HepG2 (cell line): ENCODE data around the gene SLCO4A1. TPM values are rescaled to one million over a fixed set of nuclear protein-coding genes. Genes with fewer than 3 reads are reported as not detected.

ENCODE experiments used
- ARHGAP35 ChIP-seq: sonication (generic); formaldehyde crosslinking; IDR thresholded peaks from 2 replicates; pipeline ENCODE4 v1.9.0; 2022; ENCODE audit warnings: mild to moderate bottlenecking, inconsistent platforms, moderate library complexity, missing genetic modification reagents, borderline replicate concordance
- ATF7-NPFF ChIP-seq: sonication (generic); formaldehyde crosslinking; IDR thresholded peaks from 2 replicates; pipeline ENCODE4 v1.8.1; 2023; ENCODE audit warnings: mild to moderate bottlenecking, low read depth, missing genetic modification reagents, moderate library complexity
- HIVEP1 ChIP-seq: sonication (generic); formaldehyde crosslinking; IDR thresholded peaks from 2 replicates; pipeline ENCODE4 v1.4.0; 2020; ENCODE audit warnings: mild to moderate bottlenecking, missing genetic modification reagents
- IRF2 ChIP-seq: IDR thresholded peaks from 2 replicates; pipeline ENCODE4 v1.6.1; 2018; ENCODE audit warnings: missing genetic modification reagents, missing compliant biosample characterization
- ISL2 ChIP-seq: sonication (generic); formaldehyde crosslinking; IDR thresholded peaks from 2 replicates; pipeline ENCODE4 v1.5.0; 2020; ENCODE audit warnings: missing genetic modification reagents
- KMT2A ChIP-seq: sonication (generic); formaldehyde crosslinking; IDR thresholded peaks from 2 replicates; pipeline ENCODE4 v1.4.0; 2020; ENCODE audit warnings: missing genetic modification reagents
- NRL ChIP-seq: sonication (generic); formaldehyde crosslinking; IDR thresholded peaks from 2 replicates; pipeline ENCODE4 v1.5.0; 2020; ENCODE audit warnings: missing genetic modification reagents, mild to moderate bottlenecking, moderate library complexity, borderline replicate concordance
- SKI ChIP-seq: fragments of 450-650 bp; IDR thresholded peaks from one replicate; pipeline ENCODE4 v1.6.1; 2018; ENCODE audit warnings: mild to moderate bottlenecking; ENCODE audit not compliant: partially characterized antibody
- SOX5 ChIP-seq: IDR thresholded peaks from 2 replicates; pipeline ENCODE4 v1.6.1; 2016; ENCODE audit warnings: borderline replicate concordance
- TCF7L2 ChIP-seq: IDR thresholded peaks from 2 replicates; pipeline ENCODE4 v1.6.1; 2011; ENCODE audit warnings: mild to moderate bottlenecking, low read depth, low read length, moderate library complexity
- TEAD2 ChIP-seq: sonication (generic); formaldehyde crosslinking; IDR thresholded peaks from 2 replicates; pipeline ENCODE4 v1.9.0; 2021; ENCODE audit warnings: missing genetic modification reagents
- XRCC5 ChIP-seq: fragments of 200-400 bp; formaldehyde crosslinking; optimal IDR thresholded peaks from 2 replicates; pipeline ENCODE3; 2017; ENCODE audit warnings: mild to moderate bottlenecking, low read length
- ZNF232 ChIP-seq: sonication (generic); formaldehyde crosslinking; IDR thresholded peaks from 2 replicates; pipeline ENCODE4 v1.4.0; 2020; ENCODE audit warnings: missing genetic modification reagents, borderline replicate concordance
- ZNF253 ChIP-seq: sonication (generic); formaldehyde crosslinking; IDR thresholded peaks from 2 replicates; pipeline ENCODE4 v1.8.0; 2022; ENCODE audit warnings: mild to moderate bottlenecking, missing genetic modification reagents, borderline replicate concordance
- ZNF260 ChIP-seq: sonication (generic); formaldehyde crosslinking; IDR thresholded peaks from 2 replicates; pipeline ENCODE4 v1.4.0; 2020; ENCODE audit warnings: missing genetic modification reagents, low read depth, mild to moderate bottlenecking, borderline replicate concordance
- ZNF354B ChIP-seq: sonication (generic); formaldehyde crosslinking; IDR thresholded peaks from 2 replicates; pipeline ENCODE4 v1.8.0; 2022; ENCODE audit warnings: mild to moderate bottlenecking, missing genetic modification reagents
- ZNF577 ChIP-seq: sonication (generic); formaldehyde crosslinking; IDR thresholded peaks from 2 replicates; pipeline ENCODE4 v1.4.0; 2020; ENCODE audit warnings: mild to moderate bottlenecking, low read depth, missing genetic modification reagents, borderline replicate concordance
- ZNF768 ChIP-seq: sonication (generic); formaldehyde crosslinking; IDR thresholded peaks from 2 replicates; pipeline ENCODE4 v1.4.0; 2020; ENCODE audit warnings: missing genetic modification reagents
- ZNF891 ChIP-seq: sonication (generic); formaldehyde crosslinking; IDR thresholded peaks from 2 replicates; pipeline ENCODE4 v1.5.0; 2020; ENCODE audit warnings: mild to moderate bottlenecking, missing genetic modification reagents
- polyA plus RNA-seq, 8 experiments: library from polyadenylated mRNA; depleted of rRNA in 3 of 8; stranded (reverse) in 7 of 8; unstranded in 1 of 8; fragments of >200 nt; fragmentation: Illumina TruSeq in 4 of 8; extraction: Trizol in 4 of 8; gene quantifications; 2 replicates each; pipeline versions ENCODE4 v1.2.1 to v1.2.3, GENCODE V29; 2011 to 2016; ENCODE audit warnings: low read depth in 4 of 8, missing spikeins in 1 of 8, mixed read lengths in 1 of 8; ENCODE audit not compliant: insufficient read depth in 1 of 8
- total RNA-seq, 5 experiments: library from RNA; depleted of rRNA; stranded (reverse); fragments of >200 nt; fragmentation: Illumina TruSeq; extraction: Trizol; gene quantifications; 2 replicates each; pipeline ENCODE4 v1.2.3, GENCODE V29; 2016; ENCODE audit warnings: low read depth in 1 of 5
- TF ChIP-seq, protein P1 (sequence below): sonication (generic); formaldehyde crosslinking; IDR thresholded peaks from 2 replicates; pipeline ENCODE4 v1.4.0; 2020; ENCODE audit warnings: mild to moderate bottlenecking, missing genetic modification reagents
- TF ChIP-seq, protein P2 (sequence below): sonication (generic); formaldehyde crosslinking; conservative IDR thresholded peaks from 2 replicates; pipeline ENCODE4 v1.4.0; 2020; ENCODE audit warnings: missing genetic modification reagents
- TF ChIP-seq, protein P3 (sequence below): sonication (generic); formaldehyde crosslinking; IDR thresholded peaks from 2 replicates; pipeline ENCODE4 v1.4.0; 2020; ENCODE audit warnings: mild to moderate bottlenecking, low read depth, missing genetic modification reagents
- TF ChIP-seq, protein P4 (sequence below): sonication (generic); formaldehyde crosslinking; IDR thresholded peaks from 2 replicates; pipeline ENCODE4 v1.5.1; 2020; ENCODE audit warnings: mild to moderate bottlenecking, missing genetic modification reagents, moderate library complexity
- TF ChIP-seq, protein P5 (sequence below), 2 experiments: fragments of 450-650 bp in 1 of 2; sonication (generic) in 1 of 2; formaldehyde crosslinking; IDR thresholded peaks; 2 replicates each; pipeline versions ENCODE4 v1.5.0 to v1.8.0; 2020 to 2022; ENCODE audit warnings: mild to moderate bottlenecking in 1 of 2, missing genetic modification reagents in 1 of 2
- TF ChIP-seq, protein P6 (sequence below): IDR thresholded peaks from 2 replicates; pipeline ENCODE4 v1.6.1; 2012; ENCODE audit warnings: inconsistent platforms

Gene SLCO4A1
- total and polyA plus RNA-seq, 2 of the 13 experiments (the other 11 are each of a cell fraction or from before 2014, with no cell fraction given): 55.5 to 112 TPM

DNA sequence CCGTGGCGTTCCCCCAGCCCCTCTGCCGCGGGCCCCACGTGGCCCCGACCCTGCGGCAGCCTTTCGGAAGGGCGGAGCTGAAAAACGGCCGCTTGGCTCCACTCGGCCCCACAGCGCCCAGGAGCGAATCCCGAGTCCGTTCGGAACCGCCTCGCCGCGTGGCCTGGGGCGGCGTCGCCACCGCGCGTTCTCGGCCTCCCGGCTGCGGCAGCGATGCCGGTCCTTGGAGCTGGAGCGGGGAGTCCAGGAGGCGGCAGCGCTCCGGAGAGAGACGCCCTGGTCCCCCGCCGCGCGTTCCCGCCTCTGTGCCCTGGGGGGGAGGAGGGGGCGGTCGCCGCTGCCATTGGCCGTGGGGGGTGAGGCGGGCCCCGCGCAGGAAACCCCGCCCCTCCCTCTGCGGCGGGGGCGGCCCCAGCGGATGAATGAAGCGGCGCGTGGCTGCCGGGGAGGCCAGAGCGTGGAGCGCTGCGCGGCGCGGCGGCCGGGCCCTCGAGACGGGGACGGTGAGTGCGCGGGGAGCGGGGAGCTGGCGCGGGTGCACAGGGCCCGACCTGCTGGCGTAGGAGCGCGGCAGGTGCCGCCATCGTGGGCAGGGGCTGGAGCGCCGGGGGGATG is at the start of gene SLCO4A1 (continued):
- TF ChIP-seq XRCC5 (peak; percentile 66), ARHGAP35 (peak; percentile 98), IRF2 (CRISPR knock-in tag) (peak; percentile 89), ZNF232 (CRISPR knock-in tag) (peak; percentile 69; the same call in 1 of the 2 replicates), ZNF577 (no peak), ISL2 (CRISPR knock-in tag) (peak; percentile 74), ATF7-NPFF (peak; percentile 87), ZNF253 (CRISPR knock-in tag) (peak; percentile 52), TCF7L2 (no peak), HIVEP1 (CRISPR knock-in tag) (peak; percentile 55; the same call in 1 of the 2 replicates), ZNF354B (CRISPR knock-in tag) (peak; percentile 98), SOX5 (CRISPR knock-in tag) (peak; percentile 47; the same call in 1 of the 2 replicates), ZNF260 (CRISPR knock-in tag) (no peak), KMT2A (CRISPR knock-in tag) (peak; percentile 69; the same call in 1 of the 2 replicates), SKI (peak; percentile 49), NRL (CRISPR knock-in tag) (peak; percentile 99), ZNF891 (CRISPR knock-in tag) (peak; percentile 98), ZNF768 (peak; percentile 82; the same call in 1 of the 2 replicates), TEAD2 (CRISPR knock-in tag) (0 out of 2 replicates have a peak, but pooled peaks have one; percentile 6)
- TF ChIP-seq, protein P1, sequence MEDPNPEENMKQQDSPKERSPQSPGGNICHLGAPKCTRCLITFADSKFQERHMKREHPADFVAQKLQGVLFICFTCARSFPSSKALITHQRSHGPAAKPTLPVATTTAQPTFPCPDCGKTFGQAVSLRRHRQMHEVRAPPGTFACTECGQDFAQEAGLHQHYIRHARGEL (CRISPR knock-in tag): no peak; the same call in 1 of the 2 replicates
- TF ChIP-seq, protein P2, sequence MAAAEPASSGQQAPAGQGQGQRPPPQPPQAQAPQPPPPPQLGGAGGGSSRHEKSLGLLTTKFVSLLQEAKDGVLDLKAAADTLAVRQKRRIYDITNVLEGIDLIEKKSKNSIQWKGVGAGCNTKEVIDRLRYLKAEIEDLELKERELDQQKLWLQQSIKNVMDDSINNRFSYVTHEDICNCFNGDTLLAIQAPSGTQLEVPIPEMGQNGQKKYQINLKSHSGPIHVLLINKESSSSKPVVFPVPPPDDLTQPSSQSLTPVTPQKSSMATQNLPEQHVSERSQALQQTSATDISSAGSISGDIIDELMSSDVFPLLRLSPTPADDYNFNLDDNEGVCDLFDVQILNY (CRISPR knock-in tag): peak; percentile 73; the same call in 1 of the 2 replicates
- TF ChIP-seq, protein P3, sequence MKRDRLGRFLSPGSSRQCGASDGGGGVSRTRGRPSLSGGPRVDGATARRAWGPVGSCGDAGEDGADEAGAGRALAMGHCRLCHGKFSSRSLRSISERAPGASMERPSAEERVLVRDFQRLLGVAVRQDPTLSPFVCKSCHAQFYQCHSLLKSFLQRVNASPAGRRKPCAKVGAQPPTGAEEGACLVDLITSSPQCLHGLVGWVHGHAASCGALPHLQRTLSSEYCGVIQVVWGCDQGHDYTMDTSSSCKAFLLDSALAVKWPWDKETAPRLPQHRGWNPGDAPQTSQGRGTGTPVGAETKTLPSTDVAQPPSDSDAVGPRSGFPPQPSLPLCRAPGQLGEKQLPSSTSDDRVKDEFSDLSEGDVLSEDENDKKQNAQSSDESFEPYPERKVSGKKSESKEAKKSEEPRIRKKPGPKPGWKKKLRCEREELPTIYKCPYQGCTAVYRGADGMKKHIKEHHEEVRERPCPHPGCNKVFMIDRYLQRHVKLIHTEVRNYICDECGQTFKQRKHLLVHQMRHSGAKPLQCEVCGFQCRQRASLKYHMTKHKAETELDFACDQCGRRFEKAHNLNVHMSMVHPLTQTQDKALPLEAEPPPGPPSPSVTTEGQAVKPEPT: peak; percentile 82; the same call in 1 of the 2 replicates
- TF ChIP-seq, protein P4, sequence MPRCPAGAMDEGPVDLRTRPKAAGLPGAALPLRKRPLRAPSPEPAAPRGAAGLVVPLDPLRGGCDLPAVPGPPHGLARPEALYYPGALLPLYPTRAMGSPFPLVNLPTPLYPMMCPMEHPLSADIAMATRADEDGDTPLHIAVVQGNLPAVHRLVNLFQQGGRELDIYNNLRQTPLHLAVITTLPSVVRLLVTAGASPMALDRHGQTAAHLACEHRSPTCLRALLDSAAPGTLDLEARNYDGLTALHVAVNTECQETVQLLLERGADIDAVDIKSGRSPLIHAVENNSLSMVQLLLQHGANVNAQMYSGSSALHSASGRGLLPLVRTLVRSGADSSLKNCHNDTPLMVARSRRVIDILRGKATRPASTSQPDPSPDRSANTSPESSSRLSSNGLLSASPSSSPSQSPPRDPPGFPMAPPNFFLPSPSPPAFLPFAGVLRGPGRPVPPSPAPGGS (CRISPR knock-in tag): peak; percentile 93
- TF ChIP-seq, protein P5, sequence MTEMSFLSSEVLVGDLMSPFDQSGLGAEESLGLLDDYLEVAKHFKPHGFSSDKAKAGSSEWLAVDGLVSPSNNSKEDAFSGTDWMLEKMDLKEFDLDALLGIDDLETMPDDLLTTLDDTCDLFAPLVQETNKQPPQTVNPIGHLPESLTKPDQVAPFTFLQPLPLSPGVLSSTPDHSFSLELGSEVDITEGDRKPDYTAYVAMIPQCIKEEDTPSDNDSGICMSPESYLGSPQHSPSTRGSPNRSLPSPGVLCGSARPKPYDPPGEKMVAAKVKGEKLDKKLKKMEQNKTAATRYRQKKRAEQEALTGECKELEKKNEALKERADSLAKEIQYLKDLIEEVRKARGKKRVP (CRISPR knock-in tag; IDR thresholded peaks at IDR 0.05): 0 out of 4 replicates have a peak, but pooled peaks of 1 of the 2 experiments have one; percentile 51
- TF ChIP-seq, protein P6, sequence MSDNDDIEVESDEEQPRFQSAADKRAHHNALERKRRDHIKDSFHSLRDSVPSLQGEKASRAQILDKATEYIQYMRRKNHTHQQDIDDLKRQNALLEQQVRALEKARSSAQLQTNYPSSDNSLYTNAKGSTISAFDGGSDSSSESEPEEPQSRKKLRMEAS: peak; percentile 93
